ENCODE data around the gene ZNF692. TPM values are rescaled to one million over a fixed set of nuclear protein-coding genes. Genes with fewer than 3 reads are reported as not detected.

Gene ZNF692
- polyA plus RNA-seq, 1 donor: 32.9 TPM

- no peak for DNase-seq
These were observed 22.4 kb upstream of the ZNF692 start for GRCh38 chr1:248881261-248881660.

- DNase-seq: peak; percentile 88
These were observed 15.2 kb upstream of the ZNF692 start for GRCh38 chr1:248873993-248874533.

GRCh38 chr1:248873409-248873992 lies 14.6 kb upstream of the ZNF692 start:
- DNase-seq: peak; percentile 93

- peak; percentile 73 for DNase-seq
These were observed 14.0 kb upstream of the ZNF692 start for GRCh38 chr1:248872752-248873408.

- no peak for DNase-seq
These were observed 13.0 kb upstream of the ZNF692 start for GRCh38 chr1:248871837-248872401.

- peak; percentile 79 for DNase-seq
These were observed 4.4 kb upstream of the ZNF692 start for GRCh38 chr1:248862998-248863881.

- no peak for DNase-seq
These were observed 3.8 kb upstream of the ZNF692 start for GRCh38 chr1:248862695-248862997.

GRCh38 chr1:248861616-248862015 lies 2.7 kb upstream of the ZNF692 start:
- no peak for DNase-seq

- no peak for DNase-seq
These were observed 1.1 kb upstream of the ZNF692 start for GRCh38 chr1:248860007-248860406.

GRCh38 chr1:248858096-248858890 lies 592 bp downstream of the ZNF692 start:
- DNase-seq: peak; percentile 68

GRCh38 chr1:248857749-248858095 lies 1.2 kb downstream of the ZNF692 start:
- DNase-seq: no peak

- DNase-seq: no peak
These were observed 1.7 kb downstream of the ZNF692 start for GRCh38 chr1:248857201-248857600.

- no peak for DNase-seq
These were observed 2.7 kb downstream of the ZNF692 start for GRCh38 chr1:248856176-248856575.

GRCh38 chr1:248855580-248855979 lies 3.3 kb downstream of the ZNF692 start:
- DNase-seq: no peak

GRCh38 chr1:248853663-248854375 lies 5.1 kb downstream of the ZNF692 start:
- DNase-seq: no peak

- DNase-seq: peak; percentile 32
These were observed 6.1 kb downstream of the ZNF692 start for GRCh38 chr1:248852481-248853405.

GRCh38 chr1:248851390-248851789 lies 7.5 kb downstream of the ZNF692 start:
- no peak for DNase-seq

GRCh38 chr1:248850536-248851251 lies 8.2 kb downstream of the ZNF692 start:
- no peak for DNase-seq

GRCh38 chr1:248850124-248850523 lies 8.8 kb downstream of the ZNF692 start:
- no peak for DNase-seq

GRCh38 chr1:248849637-248850036 lies 9.2 kb downstream of the ZNF692 start:
- no peak for DNase-seq

Data from hindlimb muscle (tissue), 1 donor.